Measurements from ENCODE around the gene IGFBP5.

GRCh38 chr2:216713691-216714336 lies 18.5 kb upstream of the IGFBP5 start:
- TF ChIP-seq CTCF (IDR thresholded peaks at IDR 0.05) (no peak), POLR2A (IDR thresholded peaks at IDR 0.05) (no peak)

Data from breast epithelium (tissue), 3 donors.